ENCODE data around the gene NUP133.

The NUP133 gene

DNA sequence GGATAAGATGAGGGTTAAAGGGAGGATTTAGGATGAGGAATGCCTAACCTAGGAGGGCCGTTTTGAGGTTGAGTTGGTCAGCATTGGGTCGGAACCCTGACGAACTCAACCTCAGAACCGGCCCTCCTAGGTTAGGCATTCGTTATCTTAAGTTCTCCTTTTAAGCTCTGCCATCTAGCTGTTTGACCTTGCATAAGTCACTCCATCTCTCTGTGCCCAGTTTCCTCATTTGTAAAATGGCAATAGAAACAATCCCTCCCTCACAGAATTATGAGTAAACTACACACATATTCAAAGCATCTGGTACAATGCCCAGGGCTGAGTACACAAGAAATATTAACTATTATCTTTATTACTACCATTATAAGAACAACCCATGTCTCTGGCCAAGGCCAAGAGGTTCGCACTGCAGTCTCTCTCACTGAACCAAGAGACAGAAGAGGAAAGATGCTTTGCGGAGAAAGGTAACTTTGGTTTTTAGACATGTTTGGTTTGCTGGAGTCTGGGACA lies 45.5 kb upstream of the NUP133 start:
- CTCF ChIA-PET = interaction anchor here (0.6 kb wide), 2 partner anchors 10 to 1654 kb away, joined by 3 read pairs; no protein-coding TSS in a partner anchor
- no peaks in the 10 kb centered on the region for H3K9me3 ChIP-seq (ENCODE audit: control insufficient read depth, insufficient read depth, low read depth, low read length)
- no peak overlapping the region for H3K27ac ChIP-seq (ENCODE audit: extremely low read depth, low read depth, low read length)

DNA sequence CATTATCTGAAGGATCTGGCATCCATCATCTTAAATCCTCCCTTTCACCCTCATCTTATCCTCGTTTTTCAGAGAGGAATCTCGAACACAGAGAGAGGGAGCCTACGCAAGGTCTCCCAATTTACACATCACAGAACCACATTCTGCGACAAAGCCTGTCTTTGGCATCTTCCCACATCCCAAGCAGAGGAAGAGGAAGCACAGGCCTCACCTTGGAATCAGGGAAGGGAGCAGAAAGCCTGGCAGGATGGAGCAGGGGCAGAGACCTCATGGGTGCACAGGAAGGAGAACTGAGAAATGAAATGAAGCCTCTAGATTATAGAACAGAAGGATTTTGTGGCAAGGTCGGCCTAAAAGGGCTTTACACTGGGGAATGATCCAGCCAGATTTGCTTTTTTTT lies 44.6 kb upstream of the NUP133 start:
- ChIA-PET CTCF (interaction anchor here (0.6 kb wide), 1 partner anchor 1655 kb away, joined by 3 read pairs; no protein-coding TSS in a partner anchor), POLR2A (no interaction called here)
- no peaks in the 10 kb centered on the region for H3K9me3 ChIP-seq (ENCODE audit: control insufficient read depth, insufficient read depth, low read depth, low read length)
- TF ChIP-seq, protein P1, sequence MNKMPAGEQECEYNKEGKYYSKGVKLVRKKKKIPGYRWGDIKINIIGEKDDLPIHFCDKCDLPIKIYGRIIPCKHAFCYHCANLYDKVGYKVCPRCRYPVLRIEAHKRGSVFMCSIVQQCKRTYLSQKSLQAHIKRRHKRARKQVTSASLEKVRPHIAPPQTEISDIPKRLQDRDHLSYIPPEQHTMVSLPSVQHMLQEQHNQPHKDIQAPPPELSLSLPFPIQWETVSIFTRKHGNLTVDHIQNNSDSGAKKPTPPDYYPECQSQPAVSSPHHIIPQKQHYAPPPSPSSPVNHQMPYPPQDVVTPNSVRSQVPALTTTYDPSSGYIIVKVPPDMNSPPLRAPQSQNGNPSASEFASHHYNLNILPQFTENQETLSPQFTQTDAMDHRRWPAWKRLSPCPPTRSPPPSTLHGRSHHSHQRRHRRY (tag by site-specific recombination; IDR thresholded peaks at IDR 0.05) = no peak
- TF ChIP-seq SP7 (tag by site-specific recombination; IDR thresholded peaks at IDR 0.05) (no peak), ZFP3 (tag by site-specific recombination; IDR thresholded peaks at IDR 0.05; ENCODE audit: low read depth) (no peak), ZNF366 (tag by site-specific recombination; conservative IDR thresholded peaks at IDR 0.05) (0 out of 2 replicates have a peak, but pooled peaks have one; percentile 10), ZNF555 (tag by site-specific recombination; conservative IDR thresholded peaks at IDR 0.05) (no peak), ZNF335 (tag by site-specific recombination; conservative IDR thresholded peaks at IDR 0.05) (no peak), IKZF3 (tag by site-specific recombination; IDR thresholded peaks at IDR 0.05) (0 out of 2 replicates have a peak, but pooled peaks have one; percentile 29), SP3 (tag by site-specific recombination; IDR thresholded peaks at IDR 0.05) (no peak), ZBTB17 (tag by site-specific recombination; IDR thresholded peaks at IDR 0.05) (peak; percentile 78)
- TF ChIP-seq, protein P2, sequence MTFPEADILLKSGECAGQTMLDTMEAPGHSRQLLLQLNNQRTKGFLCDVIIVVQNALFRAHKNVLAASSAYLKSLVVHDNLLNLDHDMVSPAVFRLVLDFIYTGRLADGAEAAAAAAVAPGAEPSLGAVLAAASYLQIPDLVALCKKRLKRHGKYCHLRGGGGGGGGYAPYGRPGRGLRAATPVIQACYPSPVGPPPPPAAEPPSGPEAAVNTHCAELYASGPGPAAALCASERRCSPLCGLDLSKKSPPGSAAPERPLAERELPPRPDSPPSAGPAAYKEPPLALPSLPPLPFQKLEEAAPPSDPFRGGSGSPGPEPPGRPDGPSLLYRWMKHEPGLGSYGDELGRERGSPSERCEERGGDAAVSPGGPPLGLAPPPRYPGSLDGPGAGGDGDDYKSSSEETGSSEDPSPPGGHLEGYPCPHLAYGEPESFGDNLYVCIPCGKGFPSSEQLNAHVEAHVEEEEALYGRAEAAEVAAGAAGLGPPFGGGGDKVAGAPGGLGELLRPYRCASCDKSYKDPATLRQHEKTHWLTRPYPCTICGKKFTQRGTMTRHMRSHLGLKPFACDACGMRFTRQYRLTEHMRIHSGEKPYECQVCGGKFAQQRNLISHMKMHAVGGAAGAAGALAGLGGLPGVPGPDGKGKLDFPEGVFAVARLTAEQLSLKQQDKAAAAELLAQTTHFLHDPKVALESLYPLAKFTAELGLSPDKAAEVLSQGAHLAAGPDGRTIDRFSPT (tag by site-specific recombination; IDR thresholded peaks at IDR 0.05) = no peak
- no peak overlapping the region for H3K4me3 ChIP-seq (ENCODE audit: low read depth, low read length)
- H3K27ac ChIP-seq (ENCODE audit: extremely low read depth, low read depth, low read length) = no peak overlapping the region
- H3K36me3 ChIP-seq (ENCODE audit: control insufficient read depth in 2 of 2, insufficient read depth in 1 of 2, low read length in 2 of 2) = peaks cover 4 to 12% of the 10 kb centered on the region in 2 experiments; a peak in 2 of 3 replicates
- peaks cover 33% of the 10 kb centered on the region for H3K4me1 ChIP-seq (ENCODE audit: control insufficient read depth, insufficient read depth, low read length)

More for the DNA sequence above, 45.5 kb upstream of the NUP133 start:
- no peak overlapping the region for H3K4me3 ChIP-seq (ENCODE audit: low read depth, low read length)
- H3K36me3 ChIP-seq (ENCODE audit: control insufficient read depth in 2 of 2, insufficient read depth in 1 of 2, low read length in 2 of 2) = peaks cover 0 to 10% of the 10 kb centered on the region in 2 experiments; a peak in 2 of 3 replicates
- POLR2A ChIA-PET = no interaction called here
- TF ChIP-seq ZNF768 (tag by site-specific recombination; IDR thresholded peaks at IDR 0.05) = 0 out of 2 replicates have a peak, but pooled peaks have one; percentile 17
- TF ChIP-seq, protein P3, sequence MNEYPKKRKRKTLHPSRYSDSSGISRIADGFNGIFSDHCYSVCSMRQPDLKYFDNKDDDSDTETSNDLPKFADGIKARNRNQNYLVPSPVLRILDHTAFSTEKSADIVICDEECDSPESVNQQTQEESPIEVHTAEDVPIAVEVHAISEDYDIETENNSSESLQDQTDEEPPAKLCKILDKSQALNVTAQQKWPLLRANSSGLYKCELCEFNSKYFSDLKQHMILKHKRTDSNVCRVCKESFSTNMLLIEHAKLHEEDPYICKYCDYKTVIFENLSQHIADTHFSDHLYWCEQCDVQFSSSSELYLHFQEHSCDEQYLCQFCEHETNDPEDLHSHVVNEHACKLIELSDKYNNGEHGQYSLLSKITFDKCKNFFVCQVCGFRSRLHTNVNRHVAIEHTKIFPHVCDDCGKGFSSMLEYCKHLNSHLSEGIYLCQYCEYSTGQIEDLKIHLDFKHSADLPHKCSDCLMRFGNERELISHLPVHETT (tag by site-specific recombination; IDR thresholded peaks at IDR 0.05) = no peak
- peaks cover 33% of the 10 kb centered on the region for H3K4me1 ChIP-seq (ENCODE audit: control insufficient read depth, insufficient read depth, low read length)

DNA sequence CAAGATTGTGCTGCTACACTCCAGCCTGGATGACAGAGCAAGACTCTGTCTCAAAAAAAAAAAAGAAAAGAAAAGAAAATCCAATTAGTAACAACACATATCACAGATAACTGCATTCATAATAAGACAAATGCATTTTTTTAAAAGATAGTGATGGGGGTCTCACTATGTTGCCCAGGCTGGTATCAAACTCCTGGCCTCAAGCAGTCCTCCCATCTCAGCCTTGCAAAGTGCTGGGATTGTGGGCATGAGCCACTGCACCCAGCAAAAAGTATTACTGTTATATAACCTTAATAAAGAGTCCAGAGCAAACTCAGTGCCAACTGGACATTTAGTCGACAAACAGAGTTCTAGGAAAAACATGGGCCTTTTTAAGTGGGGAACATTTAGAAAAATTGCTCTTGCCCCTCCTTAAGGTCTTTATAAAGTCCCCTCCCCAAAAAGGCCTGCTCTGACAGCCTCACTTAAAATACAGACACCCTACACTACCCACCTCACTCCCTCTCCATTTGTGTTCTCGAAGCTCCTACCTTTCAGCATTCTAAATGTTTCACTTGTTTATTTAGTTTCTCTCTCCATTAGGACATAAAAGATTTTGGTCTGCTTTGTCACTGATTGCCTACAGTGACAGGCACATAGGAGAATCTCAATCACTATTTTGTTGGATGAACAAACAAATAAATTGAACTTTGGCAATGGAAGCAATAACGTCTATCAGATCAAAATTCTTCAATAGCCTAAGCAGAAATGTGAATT lies 42.8 kb upstream of the NUP133 start:
- no peaks in the 10 kb centered on the region for H3K9me3 ChIP-seq (ENCODE audit: control insufficient read depth, insufficient read depth, low read depth, low read length)
- H3K27ac ChIP-seq (ENCODE audit: extremely low read depth, low read depth, low read length) = no peak overlapping the region
- H3K4me3 ChIP-seq (ENCODE audit: low read depth, low read length) = no peak overlapping the region
- CTCF ChIA-PET = interaction anchor here (0.6 to 0.9 kb wide), 2 partner anchors 36 to 103 kb away, joined by 3 to 4 read pairs; no protein-coding TSS in a partner anchor
- H3K4me1 ChIP-seq (ENCODE audit: control insufficient read depth, insufficient read depth, low read length) = peaks cover 21% of the 10 kb centered on the region
- POLR2A ChIA-PET = interaction anchor here (0.7 to 1.0 kb wide), 2 partner anchors 8 to 13 kb away, joined by 3 to 4 read pairs; partner anchors contain the start of gene ABCB10
- no peak for TF ChIP-seq SCRT1 (tag by site-specific recombination; IDR thresholded peaks at IDR 0.05; ENCODE audit: borderline replicate concordance)
- TF ChIP-seq ZNF121 (tag by site-specific recombination; IDR thresholded peaks at IDR 0.05) = peak; percentile 96
- no peak for TF ChIP-seq ZNF777 (tag by site-specific recombination; IDR thresholded peaks at IDR 0.05; ENCODE audit: borderline replicate concordance)
- TF ChIP-seq, protein P4, sequence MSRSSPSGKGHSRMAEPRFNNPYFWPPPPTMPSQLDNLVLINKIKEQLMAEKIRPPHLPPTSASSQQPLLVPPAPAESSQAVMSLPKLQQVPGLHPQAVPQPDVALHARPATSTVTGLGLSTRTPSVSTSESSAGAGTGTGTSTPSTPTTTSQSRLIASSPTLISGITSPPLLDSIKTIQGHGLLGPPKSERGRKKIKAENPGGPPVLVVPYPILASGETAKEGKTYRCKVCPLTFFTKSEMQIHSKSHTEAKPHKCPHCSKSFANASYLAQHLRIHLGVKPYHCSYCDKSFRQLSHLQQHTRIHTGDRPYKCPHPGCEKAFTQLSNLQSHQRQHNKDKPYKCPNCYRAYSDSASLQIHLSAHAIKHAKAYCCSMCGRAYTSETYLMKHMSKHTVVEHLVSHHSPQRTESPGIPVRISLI (tag by site-specific recombination; IDR thresholded peaks at IDR 0.05) = peak; percentile 79; the same call in 1 of the 2 replicates
- TF ChIP-seq ZBTB20 (tag by site-specific recombination; IDR thresholded peaks at IDR 0.05) = no peak
- no peak for TF ChIP-seq ZNF610 (tag by site-specific recombination; IDR thresholded peaks at IDR 0.05; ENCODE audit: borderline replicate concordance)
- TF ChIP-seq, protein P5, sequence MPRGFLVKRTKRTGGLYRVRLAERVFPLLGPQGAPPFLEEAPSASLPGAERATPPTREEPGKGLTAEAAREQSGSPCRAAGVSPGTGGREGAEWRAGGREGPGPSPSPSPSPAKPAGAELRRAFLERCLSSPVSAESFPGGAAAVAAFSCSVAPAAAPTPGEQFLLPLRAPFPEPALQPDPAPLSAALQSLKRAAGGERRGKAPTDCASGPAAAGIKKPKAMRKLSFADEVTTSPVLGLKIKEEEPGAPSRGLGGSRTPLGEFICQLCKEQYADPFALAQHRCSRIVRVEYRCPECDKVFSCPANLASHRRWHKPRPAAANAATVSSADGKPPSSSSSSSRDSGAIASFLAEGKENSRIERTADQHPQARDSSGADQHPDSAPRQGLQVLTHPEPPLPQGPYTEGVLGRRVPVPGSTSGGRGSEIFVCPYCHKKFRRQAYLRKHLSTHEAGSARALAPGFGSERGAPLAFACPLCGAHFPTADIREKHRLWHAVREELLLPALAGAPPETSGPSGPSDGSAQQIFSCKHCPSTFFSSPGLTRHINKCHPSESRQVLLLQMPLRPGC (tag by site-specific recombination; IDR thresholded peaks at IDR 0.05) = no peak
- no peak for TF ChIP-seq ZNF530 (tag by site-specific recombination; IDR thresholded peaks at IDR 0.05; ENCODE audit: low read depth)
- no peak for TF ChIP-seq ZNF302 (tag by site-specific recombination; IDR thresholded peaks at IDR 0.05; ENCODE audit: low read depth)
- peaks cover 13 to 23% of the 10 kb centered on the region in 2 experiments; a peak in 2 of 3 replicates for H3K36me3 ChIP-seq (ENCODE audit: control insufficient read depth in 2 of 2, insufficient read depth in 1 of 2, low read length in 2 of 2)
